Activated CD4-positive, alpha-beta T cell treated with anti-CD3 and anti-CD28 coated beads, Interleukin-2, amount 50 U/mL, for 16 hours (primary cell): ENCODE results near the gene NAA40.
A peak's percentile ranks its signal among the peaks of the same experiment; 100 is the strongest.

Experiments used
- DNase-seq: peaks from one replicate; pipeline ENCODE4 v3.0.0-alpha.2; 2020

NAA40 gene

DNA sequence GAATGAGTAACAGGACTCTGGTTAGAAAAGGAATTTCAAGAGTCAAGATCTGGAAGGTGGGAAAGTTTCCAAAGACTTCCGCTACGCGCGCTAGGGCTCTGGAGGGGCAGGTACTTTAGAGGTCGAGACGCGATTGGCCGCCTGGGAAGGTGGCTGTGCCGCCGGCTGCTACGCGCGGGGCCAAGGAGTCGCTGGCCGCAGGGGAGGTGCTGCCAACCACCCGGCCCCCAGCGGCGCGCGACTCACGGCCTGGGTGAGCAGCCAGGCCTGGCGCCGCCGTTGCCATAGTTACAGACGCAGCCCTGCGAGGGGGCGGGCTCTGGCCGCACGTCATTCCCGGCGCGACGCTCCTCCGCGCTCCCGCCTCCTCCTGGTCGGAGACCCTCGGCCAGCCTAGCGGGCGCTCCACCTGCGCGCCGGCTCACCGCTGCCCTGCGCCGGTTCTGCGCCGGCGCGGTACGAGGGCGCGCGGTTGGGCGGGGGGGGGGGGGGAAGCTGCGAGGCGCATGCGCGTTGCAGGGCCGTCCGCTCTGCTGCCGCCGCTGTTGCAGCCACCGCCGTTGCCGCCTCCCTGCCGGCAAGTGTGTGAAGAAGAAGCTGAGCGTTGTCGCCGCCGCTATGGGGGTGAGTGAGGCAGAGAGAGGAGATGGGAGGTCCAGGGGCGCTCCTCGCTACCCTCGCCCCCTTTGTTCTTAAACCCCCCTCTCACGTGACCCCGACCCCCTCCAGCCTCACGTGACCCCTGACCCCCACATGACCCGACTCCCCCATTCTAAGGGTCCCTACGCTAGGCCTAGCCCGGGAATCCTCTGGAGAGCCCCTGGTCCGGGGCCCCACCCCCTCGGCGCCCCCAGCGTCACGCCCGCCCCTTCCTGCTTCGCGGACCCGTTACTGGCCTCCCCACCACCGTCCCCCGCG lies at the start of gene NAA40:
NAA40 (plus strand) TSS at position 524 of the 918 bp plus-strand sequence; CDS start at position 619, 95 bp downstream.
- DNase-seq, result peak; percentile 97

DNA sequence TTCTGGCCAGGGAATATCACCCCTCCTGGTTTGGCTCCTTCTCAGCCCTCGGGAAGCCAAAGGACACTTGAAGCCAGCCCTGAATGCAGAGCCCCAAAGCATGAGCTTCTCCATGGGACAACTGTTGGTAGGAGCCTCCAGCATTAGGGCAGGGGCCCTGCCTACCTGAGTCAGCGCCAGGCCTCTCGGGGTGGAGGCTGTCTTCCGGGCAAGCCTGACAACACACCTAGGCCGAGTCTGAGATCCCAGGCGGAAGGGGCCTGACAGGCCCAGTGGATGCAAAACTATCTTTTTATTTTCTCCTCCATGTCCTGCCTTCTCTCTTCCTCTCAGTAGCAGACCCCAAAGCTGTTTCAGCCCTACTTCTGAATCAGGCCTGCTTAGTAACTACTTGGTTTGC lies 49.5 kb upstream of the NAA40 start:
- DNase-seq, result no peak

DNA sequence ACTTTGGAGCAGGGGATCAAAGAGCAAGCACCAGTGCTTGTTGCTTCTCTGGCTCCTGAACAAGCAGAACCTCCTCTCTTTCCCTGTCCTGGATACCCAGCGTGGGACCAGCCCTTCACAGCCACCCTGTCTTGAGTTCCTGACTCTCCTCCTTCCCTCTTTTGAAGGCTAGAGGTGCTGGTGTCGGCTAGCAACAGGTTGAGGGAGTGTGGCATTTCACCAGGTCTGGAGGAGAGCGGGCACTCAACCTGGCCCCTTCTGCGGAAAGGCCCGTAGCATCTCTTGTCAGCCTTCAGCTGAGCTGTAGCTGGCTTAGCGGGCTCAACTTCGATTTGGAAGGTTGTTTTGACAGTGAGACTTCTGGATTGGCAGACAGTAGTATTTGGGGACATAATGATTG lies 48.4 kb upstream of the NAA40 start:
- DNase-seq, result no peak

DNA sequence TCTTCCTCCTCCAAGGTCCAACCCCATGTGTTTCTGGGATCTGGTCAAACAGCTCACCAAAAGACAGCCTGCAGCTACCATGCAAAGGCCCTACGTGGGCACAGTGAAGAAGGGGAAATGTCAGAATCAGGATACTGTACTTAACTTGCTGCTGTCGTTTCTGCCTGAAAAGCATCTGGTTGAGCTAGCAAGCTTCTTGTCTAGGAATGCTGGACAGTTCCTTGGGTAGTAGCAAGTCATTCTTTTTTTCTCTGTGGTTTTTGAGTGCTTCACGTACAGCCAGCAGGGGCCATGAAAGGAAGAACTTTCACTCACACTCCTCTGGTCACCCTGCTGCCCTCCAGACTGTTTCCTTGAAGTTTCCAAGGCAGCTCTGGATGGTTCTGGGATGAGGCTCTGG lies 46.6 kb upstream of the NAA40 start:
- DNase-seq, result no peak

DNA sequence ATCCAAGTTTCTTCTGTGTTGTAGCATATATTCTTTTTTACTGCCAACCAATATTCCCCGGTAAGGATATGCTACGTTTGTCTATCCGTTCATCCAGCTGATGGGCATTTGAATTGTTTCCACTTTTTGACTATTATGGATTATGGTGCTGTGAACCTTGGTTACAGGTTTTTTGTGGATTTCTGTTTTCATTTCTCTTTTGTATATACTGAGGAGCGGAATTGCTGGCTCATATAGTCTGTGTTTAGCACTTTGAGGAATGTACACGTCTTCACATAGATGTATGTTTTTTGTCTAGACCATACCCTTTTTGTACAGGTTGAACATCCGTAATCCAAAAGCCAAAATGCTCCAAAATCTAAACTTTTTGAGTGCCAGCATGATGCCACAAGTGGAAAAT lies 45.4 kb upstream of the NAA40 start:
- no peak for DNase-seq

DNA sequence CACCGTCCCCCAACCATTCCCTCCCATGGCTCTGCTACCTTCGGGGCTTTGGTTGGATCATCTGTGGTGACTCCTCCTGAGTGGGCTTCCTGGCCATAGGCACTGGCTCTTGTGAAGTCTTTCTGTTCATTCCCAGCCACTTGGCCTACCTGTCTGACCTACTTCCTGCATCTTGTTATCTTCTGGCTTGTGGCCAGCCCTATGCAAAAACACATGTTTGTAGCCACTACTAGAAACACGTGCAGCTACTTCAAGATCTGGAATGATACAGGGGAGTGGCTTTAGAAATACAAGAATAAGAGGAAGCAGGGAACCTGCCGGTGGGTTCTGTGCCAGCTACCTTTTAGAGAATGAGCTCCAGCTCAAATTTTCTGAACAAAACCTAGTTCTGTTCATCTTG lies 42.7 kb upstream of the NAA40 start:
- DNase-seq, result no peak

DNA sequence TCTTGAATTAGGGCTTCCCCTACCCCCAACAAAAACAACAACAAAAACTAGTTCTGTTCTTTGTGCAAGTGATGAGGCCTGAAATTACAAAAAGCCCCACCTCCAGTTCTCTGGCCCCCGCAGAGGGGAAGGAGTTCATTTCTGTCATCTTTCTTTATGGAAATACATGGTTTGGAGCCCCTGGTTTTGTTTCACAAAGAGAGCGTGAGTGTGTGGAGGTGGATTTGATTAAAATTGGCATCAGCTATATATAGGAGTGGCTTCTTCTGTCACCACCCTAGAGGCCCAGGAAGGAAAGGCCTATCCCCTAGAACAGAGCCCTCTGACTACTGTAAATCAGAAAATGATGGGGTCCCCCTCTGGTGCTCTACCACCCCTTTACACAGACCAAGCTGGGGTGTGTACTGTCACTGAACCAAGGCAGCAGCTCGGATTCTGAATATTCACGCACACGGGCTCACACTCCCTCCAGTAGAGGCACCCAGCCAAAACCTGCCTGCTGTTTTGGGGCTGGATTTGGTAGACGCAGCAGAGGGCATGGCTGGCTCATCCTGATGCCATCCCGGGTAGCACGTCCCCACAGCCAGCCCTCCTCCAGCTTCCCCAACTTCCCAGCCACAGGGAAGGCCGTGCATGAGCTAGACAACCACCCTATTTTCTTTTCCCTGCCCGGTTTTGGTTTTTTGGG lies 41.2 kb upstream of the NAA40 start:
- no peak for DNase-seq

DNA sequence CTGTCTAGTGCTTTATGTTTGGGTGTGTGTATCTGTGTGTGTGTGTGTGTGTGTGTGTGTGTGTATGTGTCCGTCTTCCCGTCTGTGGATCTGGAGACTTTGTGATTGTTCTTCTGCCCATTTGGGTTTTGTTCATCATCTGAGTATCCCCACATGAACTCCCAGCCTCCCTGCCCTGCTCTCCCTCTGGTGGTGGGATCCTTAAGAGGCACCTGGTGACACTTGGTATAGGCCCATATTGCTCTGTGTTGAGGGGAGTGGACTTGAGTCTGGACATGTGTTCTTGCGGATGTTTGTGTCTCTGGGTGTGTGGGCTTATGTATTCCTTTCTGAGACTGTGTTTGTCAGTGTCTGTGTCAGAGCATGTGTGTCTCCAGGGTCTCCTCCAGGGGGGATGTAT lies 37.1 kb upstream of the NAA40 start:
- no peak for DNase-seq

DNA sequence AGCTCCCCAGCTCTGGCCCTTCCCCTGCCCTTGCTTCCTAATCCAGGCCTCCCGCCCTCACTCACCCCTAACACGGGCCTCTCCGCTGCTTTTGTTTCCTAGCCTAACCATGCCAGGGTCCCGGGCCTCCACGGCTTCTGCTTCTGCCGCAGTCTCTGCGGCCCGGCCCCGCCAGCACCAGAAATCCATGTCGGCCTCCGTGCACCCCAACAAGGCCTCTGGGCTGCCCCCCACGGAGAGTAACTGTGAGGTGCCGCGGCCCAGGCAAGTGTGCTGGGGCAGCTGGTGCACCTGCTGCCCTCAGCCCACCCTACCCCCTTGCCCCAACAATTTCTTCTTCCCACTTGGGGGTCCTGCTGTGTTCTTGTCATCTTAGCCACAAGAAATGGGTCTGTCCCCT lies 34.9 kb upstream of the NAA40 start:
- DNase-seq, result no peak

DNA sequence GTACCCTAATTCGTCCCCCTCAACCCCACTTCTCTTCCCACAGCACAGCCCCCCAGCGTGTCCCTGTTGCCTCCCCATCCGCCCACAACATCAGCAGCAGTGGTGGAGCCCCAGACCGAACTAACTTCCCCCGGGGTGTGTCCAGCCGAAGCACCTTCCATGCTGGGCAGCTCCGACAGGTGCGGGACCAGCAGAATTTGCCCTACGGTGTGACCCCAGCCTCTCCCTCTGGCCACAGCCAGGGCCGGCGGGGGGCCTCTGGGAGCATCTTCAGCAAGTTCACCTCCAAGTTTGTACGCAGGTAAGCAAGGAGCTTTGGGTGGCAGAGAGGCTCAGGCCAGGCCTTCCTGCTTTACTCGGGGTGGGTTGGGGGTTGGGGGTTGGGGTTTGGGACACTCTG lies 34.1 kb upstream of the NAA40 start:
- DNase-seq, result no peak

DNA sequence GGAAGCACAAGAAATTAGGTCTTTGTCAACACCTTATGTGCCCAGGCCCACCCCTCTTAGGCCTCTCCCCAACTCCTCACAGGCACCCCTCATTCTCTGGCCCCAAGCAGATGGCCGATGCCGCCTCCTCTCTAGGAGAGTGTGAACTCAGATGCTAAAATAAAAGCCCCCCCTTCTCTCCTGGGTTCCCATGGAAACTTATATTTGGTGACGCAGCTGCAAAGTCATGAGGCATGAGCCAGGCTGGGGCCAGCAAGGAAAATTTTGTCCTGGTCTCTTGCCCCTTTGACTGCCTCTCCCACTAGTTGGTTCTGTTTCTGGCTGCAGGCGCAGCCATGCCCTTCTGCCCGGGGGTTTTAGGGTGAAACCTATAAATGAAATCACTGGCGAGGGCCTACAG lies 33.6 kb upstream of the NAA40 start:
- DNase-seq, result no peak

DNA sequence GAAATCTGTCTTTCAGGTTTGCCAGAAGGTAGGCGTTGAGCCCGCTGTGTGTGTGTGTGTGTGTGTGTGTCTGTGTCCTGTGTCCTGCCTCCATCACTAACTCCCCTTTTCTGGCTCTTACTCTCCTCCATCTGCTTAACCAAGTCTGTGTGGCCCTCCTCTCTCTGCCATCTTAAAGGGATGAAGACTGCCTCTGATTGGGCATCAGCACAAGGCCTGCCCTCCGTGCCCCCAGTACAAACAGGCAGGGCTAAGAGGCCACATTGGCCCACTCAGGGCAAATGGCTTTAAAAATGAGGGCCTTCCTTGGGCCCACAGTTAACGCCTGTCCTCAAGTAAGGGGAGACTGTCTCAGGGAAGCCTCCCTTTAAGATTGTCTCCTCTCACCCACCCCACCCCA lies 32.7 kb upstream of the NAA40 start:
- DNase-seq, result no peak

DNA sequence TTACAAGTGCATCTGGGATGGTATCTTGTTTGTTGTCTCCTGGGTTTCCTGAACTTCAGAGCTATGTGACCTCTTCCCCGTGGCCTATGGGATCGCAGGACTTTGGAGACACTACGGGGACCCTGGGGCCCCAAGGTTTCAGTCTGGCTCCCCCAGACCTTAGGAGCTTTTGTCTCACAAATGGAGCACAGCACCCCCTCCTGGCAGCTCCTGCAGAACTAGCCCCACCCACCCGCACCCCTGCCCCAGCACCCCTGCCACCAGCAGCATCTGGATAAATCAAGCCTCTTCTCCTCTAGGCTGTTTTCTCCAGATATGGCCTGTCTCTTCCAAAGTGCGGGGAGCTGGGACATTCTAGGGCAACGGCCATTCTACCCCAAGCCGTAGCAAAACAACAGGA lies 32.2 kb upstream of the NAA40 start:
- peak; percentile 28 for DNase-seq

DNA sequence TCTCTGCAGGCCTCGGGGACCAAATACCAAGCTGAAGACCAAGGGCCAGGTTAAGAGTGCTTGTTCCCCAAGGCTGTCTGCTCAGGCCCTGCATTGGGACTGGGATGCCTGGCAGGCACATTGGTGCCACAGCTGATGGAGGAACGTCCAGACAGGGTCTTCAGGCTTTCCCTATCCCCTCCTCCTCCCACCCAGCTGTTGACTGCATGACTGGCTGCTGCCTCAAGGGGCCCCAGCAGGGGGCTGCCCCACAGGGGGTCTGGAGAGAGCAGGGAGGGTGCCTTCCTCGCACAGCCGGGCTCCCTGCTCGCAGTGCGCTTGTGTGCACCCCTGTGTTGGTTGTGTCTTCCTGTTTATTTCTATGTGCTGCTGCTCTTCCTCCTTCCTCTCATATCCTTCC lies 31.7 kb upstream of the NAA40 start:
- DNase-seq, result no peak

DNA sequence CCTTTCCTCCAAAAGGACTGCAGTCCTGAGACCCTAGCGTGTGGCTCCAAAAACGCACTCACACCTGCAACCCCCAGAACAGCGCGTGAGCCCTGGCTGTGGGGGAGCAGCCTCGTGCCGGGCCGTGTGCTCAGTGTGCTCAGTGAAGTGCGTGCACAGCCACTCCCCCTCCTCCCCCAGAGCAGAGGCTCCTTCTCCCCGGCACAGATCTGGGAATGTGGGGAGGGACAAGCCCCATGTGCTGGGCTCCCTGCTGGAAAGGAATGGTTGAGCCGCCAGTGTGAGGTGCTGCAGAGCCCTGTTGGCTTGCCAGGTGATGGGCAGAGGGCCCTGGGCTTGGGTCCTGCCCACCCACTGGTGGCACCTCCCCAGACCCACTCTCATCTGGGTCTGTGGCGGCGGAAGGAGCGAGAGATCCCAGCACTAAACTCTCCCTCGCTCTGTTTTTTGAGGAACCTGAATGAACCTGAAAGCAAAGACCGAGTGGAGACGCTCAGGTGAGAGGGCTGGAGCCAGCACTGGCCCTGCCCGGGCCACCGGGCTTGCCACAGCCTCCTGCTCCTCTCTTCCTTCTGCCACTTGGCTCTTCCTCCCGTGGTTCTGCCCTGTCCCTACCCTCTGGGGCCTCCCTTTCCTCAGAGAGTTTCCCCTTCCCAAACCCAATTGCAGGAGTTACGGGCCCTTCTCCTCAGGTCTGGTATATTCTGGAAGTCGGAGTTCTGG lies 30.8 kb upstream of the NAA40 start:
- no peak for DNase-seq

DNA sequence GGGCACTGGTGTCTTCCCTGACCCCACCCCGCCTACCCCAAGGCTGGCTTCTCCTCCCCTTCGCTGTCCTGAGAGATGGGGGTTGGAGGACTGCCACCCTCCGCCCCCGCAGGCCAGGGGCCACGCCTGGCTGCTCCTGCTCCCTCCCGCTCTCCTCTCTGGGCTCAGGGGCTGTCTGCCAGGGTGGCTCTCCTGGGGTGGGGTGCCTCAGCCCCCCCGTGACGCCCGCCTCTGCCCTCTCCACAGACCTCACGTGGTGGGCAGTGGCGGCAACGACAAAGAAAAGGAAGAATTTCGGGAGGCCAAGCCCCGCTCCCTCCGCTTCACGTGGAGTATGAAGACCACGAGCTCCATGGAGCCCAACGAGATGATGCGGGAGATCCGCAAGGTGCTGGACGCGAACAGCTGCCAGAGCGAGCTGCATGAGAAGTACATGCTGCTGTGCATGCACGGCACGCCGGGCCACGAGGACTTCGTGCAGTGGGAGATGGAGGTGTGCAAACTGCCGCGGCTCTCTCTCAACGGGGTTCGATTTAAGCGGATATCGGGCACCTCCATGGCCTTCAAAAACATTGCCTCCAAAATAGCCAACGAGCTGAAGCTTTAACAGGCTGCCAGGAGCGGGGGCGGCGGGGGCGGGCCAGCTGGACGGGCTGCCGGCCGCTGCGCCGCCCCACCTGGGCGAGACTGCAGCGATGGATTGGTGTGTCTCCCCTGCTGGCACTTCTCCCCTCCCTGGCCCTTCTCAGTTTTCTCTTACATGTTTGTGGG lies 30.0 kb upstream of the NAA40 start:
- no peak for DNase-seq

DNA sequence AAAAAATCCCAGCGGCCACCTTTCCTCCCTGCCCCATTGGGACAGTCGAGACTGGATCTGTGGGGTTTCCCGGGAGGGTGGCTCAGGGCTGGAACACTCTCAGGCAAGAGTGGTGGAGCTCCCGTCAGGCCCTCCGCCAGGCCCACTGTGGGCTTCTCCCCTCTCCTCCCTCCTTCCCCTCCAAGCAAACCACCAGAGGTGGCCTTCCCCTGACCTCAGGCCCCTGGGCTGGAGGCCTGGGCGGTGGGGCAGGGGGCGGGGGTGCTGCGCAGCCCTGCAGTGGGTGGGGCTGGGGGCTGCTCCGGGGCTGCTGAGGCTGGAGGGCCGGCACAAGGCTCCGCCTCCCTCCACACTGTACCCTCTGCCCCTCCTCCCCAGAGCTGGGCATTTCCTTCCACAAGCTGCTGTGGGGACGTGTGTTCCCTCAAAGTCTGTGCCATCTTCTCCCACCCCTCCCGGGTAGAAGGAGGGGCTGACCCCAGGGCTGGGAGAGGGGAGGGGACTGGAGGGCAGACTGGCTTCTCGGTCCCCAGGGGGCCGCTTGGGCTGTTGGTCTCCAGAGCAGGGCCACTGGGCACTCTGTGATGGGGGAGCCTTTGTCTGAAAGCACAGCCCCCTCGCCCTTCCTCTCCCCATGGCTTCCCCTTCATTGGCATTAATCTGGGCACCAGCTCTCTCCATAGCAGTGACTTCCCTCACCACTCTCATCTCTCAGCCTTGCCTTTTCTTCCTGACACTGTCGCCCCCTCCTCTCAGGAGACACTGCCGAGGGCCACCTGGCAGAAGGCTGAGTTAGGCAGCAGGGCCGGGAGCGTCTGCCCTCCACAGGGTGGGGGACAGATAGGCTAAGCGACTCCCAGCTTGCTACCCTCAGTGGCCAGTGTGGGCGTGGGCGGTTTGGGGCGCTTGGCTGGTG lies 29.0 kb upstream of the NAA40 start:
- DNase-seq, result no peak

DNA sequence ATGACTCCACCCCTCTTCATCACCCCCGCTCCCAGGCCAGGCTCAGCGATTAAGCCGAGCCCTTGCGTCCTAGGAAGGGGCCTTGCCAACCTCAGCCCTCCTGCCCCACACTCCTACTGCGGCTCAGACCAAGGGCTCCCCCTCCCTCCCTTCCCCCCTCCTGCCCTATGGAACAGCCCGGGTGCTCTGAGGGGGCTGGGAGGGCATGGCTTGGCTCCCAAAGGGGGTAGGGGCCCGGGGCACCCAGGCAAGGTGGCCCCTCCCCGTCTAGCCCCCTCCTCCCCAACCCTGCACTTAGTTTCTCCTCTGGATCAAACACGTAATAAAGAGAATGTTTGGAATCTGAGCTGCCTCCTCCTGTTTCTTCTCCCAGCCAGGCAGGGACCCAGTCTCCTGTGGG lies 28.1 kb upstream of the NAA40 start:
- DNase-seq, result no peak

DNA sequence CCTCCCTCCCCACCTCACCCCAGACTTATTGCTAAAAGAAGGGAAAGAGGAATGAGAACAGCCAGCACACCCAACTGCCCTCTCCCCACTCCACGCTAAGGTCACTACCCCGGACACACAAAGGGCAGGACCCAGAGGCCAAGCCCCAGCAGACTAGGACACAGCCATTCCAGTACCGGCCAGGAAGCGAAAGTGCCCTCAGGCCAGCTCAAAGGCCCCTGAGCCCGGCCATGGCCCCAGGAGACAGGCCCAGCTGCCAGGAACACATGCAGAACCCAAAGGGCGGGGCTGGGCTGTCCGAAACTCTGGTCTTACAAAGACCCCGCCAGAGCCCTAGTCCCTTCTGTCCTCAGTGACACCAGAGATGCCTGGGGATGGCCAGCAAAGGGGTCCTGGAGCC lies 27.4 kb upstream of the NAA40 start:
- no peak for DNase-seq

DNA sequence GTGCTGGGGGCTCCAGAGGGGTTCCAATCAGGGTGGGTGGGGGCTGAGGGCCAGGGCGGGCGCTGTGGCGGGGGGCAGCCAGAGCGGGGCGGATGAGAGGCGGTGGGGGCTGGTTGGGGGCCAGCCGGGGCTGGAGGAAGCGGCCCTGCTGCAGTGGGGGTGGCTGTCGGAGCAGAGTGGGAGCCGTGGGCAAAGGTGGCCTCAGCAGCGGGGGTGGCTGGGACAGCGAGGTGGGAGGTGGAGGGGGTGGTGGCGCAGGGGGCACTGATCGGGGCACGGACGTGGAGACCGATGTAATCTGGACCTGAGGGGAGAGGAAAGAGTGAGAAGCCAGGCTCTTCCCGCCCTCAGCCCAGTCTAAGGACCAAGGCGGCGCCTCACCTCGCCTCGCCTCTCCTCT lies 26.9 kb upstream of the NAA40 start:
- no peak for DNase-seq

DNA sequence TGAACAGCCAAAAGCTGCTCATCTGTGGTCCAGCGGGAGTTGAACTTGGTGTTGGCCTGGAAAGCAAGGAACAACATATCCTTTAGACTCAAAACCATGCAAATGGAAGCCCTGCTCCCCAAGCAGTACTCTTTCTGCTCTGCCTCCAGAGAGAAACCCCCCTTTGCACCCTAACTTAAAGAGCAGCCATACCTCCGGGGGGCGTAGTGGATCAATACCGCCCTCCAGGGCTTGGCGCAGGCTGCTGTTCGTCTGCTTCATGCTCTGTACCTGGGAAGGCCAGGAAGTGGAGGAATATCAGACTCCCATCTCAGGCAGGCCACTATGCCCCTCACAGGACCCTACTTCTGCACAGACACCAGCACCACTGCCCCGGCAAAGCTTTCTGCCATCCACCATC lies 26.1 kb upstream of the NAA40 start:
- DNase-seq, result no peak
